Measurements from ENCODE around the gene GPRC5A.

The GPRC5A gene

DNA sequence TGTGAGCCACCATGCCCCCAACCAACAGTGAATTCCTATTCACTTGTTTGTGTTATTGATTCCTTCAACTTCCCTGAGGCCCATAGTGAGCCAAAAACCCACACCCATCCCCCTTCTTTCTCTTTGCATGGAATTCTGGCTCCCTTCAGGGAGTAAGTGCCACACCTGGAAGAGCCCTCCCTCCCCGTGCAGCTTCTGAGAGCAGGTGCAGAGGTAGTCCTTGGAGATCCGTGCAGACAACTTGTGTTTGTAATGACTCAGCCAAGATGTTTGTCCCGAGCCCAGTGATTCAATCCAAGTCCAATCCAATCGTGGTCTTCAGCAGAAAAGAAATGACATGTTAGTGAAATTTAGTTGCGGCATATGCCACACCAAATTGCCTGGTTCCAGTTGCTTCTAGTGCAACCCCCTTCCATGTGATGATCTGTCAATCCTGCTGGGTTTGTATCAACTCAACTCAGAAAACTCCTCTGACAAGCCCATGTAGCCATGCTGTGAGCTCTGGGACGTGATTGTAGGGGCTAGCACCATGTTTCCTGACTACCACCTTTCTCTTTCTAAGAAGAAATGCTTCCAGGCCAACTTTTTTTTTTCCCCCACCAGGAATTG lies 27.5 kb downstream of the GPRC5A start:
- ChIA-PET CTCF (interaction anchor here (0.6 to 7.7 kb wide), 5 partner anchors 25 to 131 kb away, joined by 3 to 173 read pairs (median 3); no protein-coding TSS in a partner anchor), POLR2A (no interaction called here)
- TF ChIP-seq, protein P1, sequence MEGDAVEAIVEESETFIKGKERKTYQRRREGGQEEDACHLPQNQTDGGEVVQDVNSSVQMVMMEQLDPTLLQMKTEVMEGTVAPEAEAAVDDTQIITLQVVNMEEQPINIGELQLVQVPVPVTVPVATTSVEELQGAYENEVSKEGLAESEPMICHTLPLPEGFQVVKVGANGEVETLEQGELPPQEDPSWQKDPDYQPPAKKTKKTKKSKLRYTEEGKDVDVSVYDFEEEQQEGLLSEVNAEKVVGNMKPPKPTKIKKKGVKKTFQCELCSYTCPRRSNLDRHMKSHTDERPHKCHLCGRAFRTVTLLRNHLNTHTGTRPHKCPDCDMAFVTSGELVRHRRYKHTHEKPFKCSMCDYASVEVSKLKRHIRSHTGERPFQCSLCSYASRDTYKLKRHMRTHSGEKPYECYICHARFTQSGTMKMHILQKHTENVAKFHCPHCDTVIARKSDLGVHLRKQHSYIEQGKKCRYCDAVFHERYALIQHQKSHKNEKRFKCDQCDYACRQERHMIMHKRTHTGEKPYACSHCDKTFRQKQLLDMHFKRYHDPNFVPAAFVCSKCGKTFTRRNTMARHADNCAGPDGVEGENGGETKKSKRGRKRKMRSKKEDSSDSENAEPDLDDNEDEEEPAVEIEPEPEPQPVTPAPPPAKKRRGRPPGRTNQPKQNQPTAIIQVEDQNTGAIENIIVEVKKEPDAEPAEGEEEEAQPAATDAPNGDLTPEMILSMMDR (IDR thresholded peaks at IDR 0.05; ENCODE audit: insufficient read depth, low read length, missing control alignments) = no peak
- no peak for DNase-seq (ENCODE audit: low read depth, low spot score)
- H3K4me3 ChIP-seq (ENCODE audit: low read depth, low read length) = no peak overlapping the region

DNA sequence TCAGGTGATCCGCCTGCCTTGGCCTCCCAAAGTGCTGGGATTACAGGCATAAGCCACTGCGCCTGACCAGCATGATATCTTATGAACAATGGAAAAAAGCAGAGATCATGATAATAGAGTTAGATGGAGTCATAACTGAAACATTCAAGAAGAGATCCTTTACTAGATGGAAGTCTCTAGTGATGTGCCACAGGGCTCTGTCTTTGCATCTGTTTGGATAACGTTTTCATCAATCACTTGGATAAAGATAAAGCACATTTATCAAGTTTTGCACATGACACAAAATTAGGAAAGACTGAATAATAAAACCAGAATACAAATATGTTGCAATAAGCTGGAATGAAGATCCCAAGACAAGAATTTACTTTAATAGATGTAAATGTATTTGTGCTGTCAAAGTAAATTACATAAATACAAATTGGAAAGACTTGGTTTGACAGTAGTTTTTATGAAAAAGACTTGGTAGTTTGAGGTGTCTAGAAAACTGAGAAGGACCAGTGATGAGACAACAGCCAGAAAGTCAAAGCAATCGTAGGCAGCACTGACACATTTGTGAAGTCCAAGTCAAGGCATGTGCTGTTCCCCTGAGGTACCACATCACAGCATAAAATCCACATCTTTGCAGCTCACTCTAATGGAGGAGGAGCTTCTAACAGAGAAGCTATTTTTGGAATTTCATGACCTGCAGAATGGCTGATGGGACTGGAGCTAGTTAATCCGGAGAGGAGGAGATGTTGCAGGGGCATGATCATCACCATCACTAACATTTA lies 28.5 kb downstream of the GPRC5A start:
- DNase-seq (ENCODE audit: low read depth, low spot score) = no peak
- no peak overlapping the region for H3K4me3 ChIP-seq (ENCODE audit: low read depth, low read length)
- CTCF ChIA-PET = interaction anchor here (0.6 to 2.7 kb wide), 5 partner anchors 10 to 292 kb away, joined by 3 to 17 read pairs (median 4); no protein-coding TSS in a partner anchor
- TF ChIP-seq, protein P1 (IDR thresholded peaks at IDR 0.05; ENCODE audit: insufficient read depth, low read length, missing control alignments) = no peak
- POLR2A ChIA-PET = no interaction called here

DNA sequence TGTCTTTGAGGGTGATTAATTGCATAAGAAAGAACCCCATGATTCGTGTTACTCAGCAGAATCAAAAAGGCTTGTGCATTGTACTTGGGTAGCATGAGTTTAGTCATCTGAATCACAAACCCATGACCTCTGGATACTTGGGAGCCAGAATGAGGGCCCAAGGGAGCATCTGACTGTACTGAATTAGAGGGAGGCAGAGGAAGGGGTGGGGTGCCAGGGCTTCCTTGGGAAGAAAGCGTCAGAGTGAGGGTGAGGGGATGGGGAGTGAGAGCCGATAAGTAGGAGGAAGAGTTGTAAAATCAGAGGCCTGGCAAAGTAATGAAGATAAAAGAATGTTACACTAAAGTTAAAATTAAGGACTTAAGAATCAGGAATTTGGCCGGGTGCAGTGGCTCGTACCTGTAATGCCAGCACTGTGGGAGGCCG lies 30.8 kb downstream of the GPRC5A start:
- TF ChIP-seq, protein P1 (IDR thresholded peaks at IDR 0.05; ENCODE audit: insufficient read depth, low read length, missing control alignments) = no peak
- no peak overlapping the region for H3K4me3 ChIP-seq (ENCODE audit: low read depth, low read length)
- no peak for DNase-seq (ENCODE audit: low read depth, low spot score)
- CTCF ChIA-PET = no interaction called here
- POLR2A ChIA-PET = no interaction called here

- DNase-seq (ENCODE audit: low read depth, low spot score) = no peak
- CTCF ChIA-PET = no interaction called here
- POLR2A ChIA-PET = no interaction called here
- H3K4me3 ChIP-seq (ENCODE audit: low read depth, low read length) = no peak overlapping the region
- TF ChIP-seq, protein P1 (IDR thresholded peaks at IDR 0.05; ENCODE audit: insufficient read depth, low read length, missing control alignments) = no peak
These were observed 31.6 kb downstream of the GPRC5A start for GRCh38 chr12:12922978-12923377.

DNA sequence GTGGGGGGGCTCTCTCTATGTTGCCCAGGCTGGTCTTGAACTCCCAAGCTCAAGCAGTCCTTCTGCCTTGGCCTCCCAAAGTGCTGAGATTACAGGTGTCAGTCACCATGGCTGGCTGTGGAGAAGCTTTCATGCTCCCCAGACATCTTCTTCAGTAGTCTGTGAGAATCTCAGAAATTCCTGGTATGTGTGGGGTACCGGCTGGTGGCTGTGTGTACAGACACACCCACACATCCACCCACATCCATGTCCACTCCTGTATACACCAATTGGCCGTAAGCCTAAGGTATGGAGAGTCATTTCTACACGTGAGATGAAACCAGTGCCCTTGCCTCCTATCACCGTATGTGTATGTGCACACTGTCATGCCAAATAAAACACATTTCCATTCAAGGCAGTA lies 32.8 kb downstream of the GPRC5A start:
- CTCF ChIA-PET = interaction anchor here (1.4 kb wide), 1 partner anchor 331 kb away, joined by 3 read pairs; no protein-coding TSS in a partner anchor

DNA sequence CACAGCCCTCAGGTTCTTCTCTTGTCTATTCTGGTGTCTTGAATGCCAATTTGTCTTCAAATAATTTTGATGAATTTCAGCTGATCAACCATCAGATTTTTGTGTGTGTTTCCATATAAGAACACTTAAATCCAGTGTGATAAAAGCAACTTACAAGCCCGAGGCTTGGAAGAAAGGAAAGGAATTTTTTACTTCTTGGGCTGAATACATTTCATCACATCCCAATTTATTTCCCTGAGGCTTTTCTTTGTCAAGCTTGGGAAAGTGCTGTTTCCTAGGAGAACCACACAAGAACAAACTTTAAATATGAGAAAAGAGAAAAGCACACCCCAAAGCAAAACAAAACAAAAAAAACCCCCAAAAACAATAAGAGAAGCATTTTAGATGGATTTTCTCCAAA lies 34.0 kb downstream of the GPRC5A start:
- POLR2A ChIA-PET = no interaction called here
- H3K4me3 ChIP-seq (ENCODE audit: low read depth, low read length) = no peak overlapping the region
- CTCF ChIA-PET = interaction anchor here (0.7 to 2.6 kb wide), 3 partner anchors 10 to 330 kb away, joined by 3 to 11 read pairs (median 3); no protein-coding TSS in a partner anchor
- TF ChIP-seq, protein P1 (IDR thresholded peaks at IDR 0.05; ENCODE audit: insufficient read depth, low read length, missing control alignments) = no peak
- no peak for DNase-seq (ENCODE audit: low read depth, low spot score)

More for the DNA sequence above, 32.8 kb downstream of the GPRC5A start:
- POLR2A ChIA-PET = no interaction called here
- no peak for DNase-seq (ENCODE audit: low read depth, low spot score)
- no peak overlapping the region for H3K4me3 ChIP-seq (ENCODE audit: low read depth, low read length)
- TF ChIP-seq, protein P1 (IDR thresholded peaks at IDR 0.05; ENCODE audit: insufficient read depth, low read length, missing control alignments) = no peak

Measured in AG04449 (cell line).